ENCODE results near the gene FOXO3. TPM values are rescaled to one million over a fixed set of nuclear protein-coding genes. Genes with fewer than 3 reads are reported as not detected.

FOXO3 gene
- total RNA-seq, 1 experiment from 2014 or later = 22.1 TPM

DNA sequence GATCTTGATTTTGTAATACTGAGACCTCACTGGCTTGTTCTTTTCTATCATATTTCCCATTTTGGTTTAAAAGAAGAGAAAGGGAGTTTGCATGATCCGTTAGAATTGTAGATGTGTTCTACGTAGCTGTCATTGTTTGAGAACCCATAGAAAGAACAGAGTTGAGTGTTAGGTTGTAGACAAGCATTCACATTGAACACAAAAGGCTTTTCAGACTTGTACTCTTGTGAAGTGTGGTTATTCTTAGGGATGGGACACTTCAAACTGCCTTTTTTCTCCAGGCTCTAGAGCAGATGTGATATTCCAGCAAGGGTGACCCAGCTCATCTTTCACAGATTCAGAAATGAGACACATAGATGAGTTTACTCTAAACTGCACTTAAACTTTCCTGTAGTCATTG lies 19.9 kb downstream of the FOXO3 start:
- Histone ChIP-seq H2BK5ac (ENCODE audit: insufficient read length, low read length) (no peak overlapping the region), H2BK15ac (ENCODE audit: low read depth, low read length) (no peak overlapping the region), H4K5ac (ENCODE audit: insufficient read length, low read depth, low read length) (no peak overlapping the region), H3K4me2 (ENCODE audit: insufficient read depth, insufficient read length, low read length) (no peak overlapping the region), H3K4ac (ENCODE audit: low read depth, low read length) (no peak overlapping the region), H2BK20ac (ENCODE audit: low read depth, low read length, poor library complexity, severe bottlenecking) (no peak overlapping the region), H3K18ac (ENCODE audit: insufficient read length, low read depth, low read length) (no peak overlapping the region), H3K9ac (ENCODE audit: extremely low read depth, insufficient read length, low read length) (no peak overlapping the region), H4K20me1 (ENCODE audit: control insufficient read depth, insufficient read depth, insufficient read length) (no peaks in the 10 kb centered on the region), H3K27ac (ENCODE audit: insufficient read length, low read depth, low read length) (no peak overlapping the region), H2AK5ac (ENCODE audit: insufficient read length, low read length) (no peak overlapping the region), H3K56ac (ENCODE audit: insufficient read length, low read depth, low read length) (no peak overlapping the region), H3K4me1 (ENCODE audit: insufficient read depth, low read length) (peaks cover 12% of the 10 kb centered on the region; the same call in 1 of the 2 replicates), H4K91ac (ENCODE audit: insufficient read length, low read depth, low read length) (no peak overlapping the region), H3K23me2 (ENCODE audit: insufficient read length, low read depth, low read length, poor library complexity, severe bottlenecking) (no peaks in the 10 kb centered on the region), H3T11ph (ENCODE audit: low read length) (no peak overlapping the region), H3K27me3 (ENCODE audit: insufficient read depth, low read length) (no peaks in the 10 kb centered on the region), H3K14ac (ENCODE audit: insufficient read depth, low read length) (no peak overlapping the region), H3K23ac (ENCODE audit: insufficient read length, low read depth, low read length) (no peak overlapping the region), H3K9me3 (ENCODE audit: control insufficient read depth, low read depth, low read length) (no peaks in the 10 kb centered on the region), H2BK12ac (ENCODE audit: insufficient read length, low read depth, low read length) (no peak overlapping the region), H4K8ac (replicated peaks; ENCODE audit: insufficient read length, low read depth, low read length) (no peak overlapping the region), H3K79me1 (ENCODE audit: insufficient read depth, low read depth, low read length, poor library complexity, severe bottlenecking) (peaks cover under 1% of the 10 kb centered on the region), H2AFZ (ENCODE audit: low read length) (no peak overlapping the region), H3K79me2 (ENCODE audit: insufficient read depth, low read length) (peaks cover 2% of the 10 kb centered on the region; the same call in 1 of the 2 replicates), H2BK120ac (ENCODE audit: low read depth, low read length, poor library complexity, severe bottlenecking) (no peak overlapping the region)
- DNase-seq = no peak
- no peak overlapping the region for H3K4me3 Mint-ChIP-seq
- TF ChIP-seq, protein P1, sequence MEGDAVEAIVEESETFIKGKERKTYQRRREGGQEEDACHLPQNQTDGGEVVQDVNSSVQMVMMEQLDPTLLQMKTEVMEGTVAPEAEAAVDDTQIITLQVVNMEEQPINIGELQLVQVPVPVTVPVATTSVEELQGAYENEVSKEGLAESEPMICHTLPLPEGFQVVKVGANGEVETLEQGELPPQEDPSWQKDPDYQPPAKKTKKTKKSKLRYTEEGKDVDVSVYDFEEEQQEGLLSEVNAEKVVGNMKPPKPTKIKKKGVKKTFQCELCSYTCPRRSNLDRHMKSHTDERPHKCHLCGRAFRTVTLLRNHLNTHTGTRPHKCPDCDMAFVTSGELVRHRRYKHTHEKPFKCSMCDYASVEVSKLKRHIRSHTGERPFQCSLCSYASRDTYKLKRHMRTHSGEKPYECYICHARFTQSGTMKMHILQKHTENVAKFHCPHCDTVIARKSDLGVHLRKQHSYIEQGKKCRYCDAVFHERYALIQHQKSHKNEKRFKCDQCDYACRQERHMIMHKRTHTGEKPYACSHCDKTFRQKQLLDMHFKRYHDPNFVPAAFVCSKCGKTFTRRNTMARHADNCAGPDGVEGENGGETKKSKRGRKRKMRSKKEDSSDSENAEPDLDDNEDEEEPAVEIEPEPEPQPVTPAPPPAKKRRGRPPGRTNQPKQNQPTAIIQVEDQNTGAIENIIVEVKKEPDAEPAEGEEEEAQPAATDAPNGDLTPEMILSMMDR (conservative IDR thresholded peaks at IDR 0.05) = no peak
- no peaks in the 10 kb centered on the region for H3K9me3 Mint-ChIP-seq
- no peaks in the 10 kb centered on the region for H3K27me3 Mint-ChIP-seq (ENCODE audit: low read depth)
- WGBS (ENCODE audit: extremely low coverage, insufficient read length, low lambda C conversion rate) = no CpG with 5 or more reads among the region's 2 CpGs
- H3K4me1 Mint-ChIP-seq = peaks cover 29 to 30% of the 10 kb centered on the region in 2 experiments
- H3K36me3 Mint-ChIP-seq (ENCODE audit: insufficient read depth in 1 of 3, low read depth in 3 of 3) = peaks cover 0 to 5% (median 0%) of the 10 kb centered on the region in 3 experiments; a peak in 3 of 7 replicates
- H3K27ac Mint-ChIP-seq = peak overlapping the region in 1 of 3 experiments; percentile 29; a peak in 2 of 7 replicates
